CD4-positive, alpha-beta T cell (primary cell): ENCODE results near the gene RUSF1. TPM values are rescaled to one million over a fixed set of nuclear protein-coding genes. Genes with fewer than 3 reads are reported as not detected.

ENCODE experiments used
- ATAC-seq: fragments of 200-7000 bp; cut with Tn5 transposase; one replicate; pipeline ENCODE4 v1.10.0; 2022; ENCODE audit warnings: mild to moderate bottlenecking; ENCODE audit not compliant: poor library complexity
- CTCF ChIA-PET: fragments of 350-600 bp; sonication (Branson Sonifier 250); formaldehyde crosslinking; loops from one replicate; lab custom pipeline; 2021; ENCODE audit warnings: antibody characterized with exemption, inconsistent platforms; lab: Charles Lee
- POLR2A ChIA-PET: fragments of 350-600 bp; sonication (Branson Sonifier 250); formaldehyde crosslinking; loops from one replicate; lab custom pipeline; 2021; ENCODE audit warnings: antibody characterized with exemption, inconsistent platforms; lab: Charles Lee
- DNase-seq, 14 experiments: peaks; one replicate each; pipeline ENCODE4 v3.0.0-alpha.2; 2013 to 2020; ENCODE audit warnings: mixed read lengths in 2 of 14
- H3K27ac ChIP-seq, 2 donors: one replicate each; pipeline versions ENCODE4 v1.5.1 to v1.7.0; 2013; ENCODE audit warnings: low read length in 2 of 2, low read depth in 1 of 2, mild to moderate bottlenecking in 1 of 2
- H3K27me3 ChIP-seq, 2 experiments: 1 replicate in 1 of 2; 2 replicates in 1 of 2; pipeline versions ENCODE4 v1.6.1 to v1.7.0; 2013; ENCODE audit warnings: low read length in 2 of 2, control low read depth in 1 of 2, mild to moderate bottlenecking in 1 of 2, moderate library complexity in 1 of 2; ENCODE audit not compliant: insufficient read depth in 2 of 2, control insufficient read depth in 1 of 2
- H3K36me3 ChIP-seq: one replicate; pipeline ENCODE4 v1.6.1; 2013; ENCODE audit warnings: low read length, control low read depth; ENCODE audit not compliant: insufficient read depth
- H3K4me1 ChIP-seq: one replicate; pipeline ENCODE4 v1.6.1; 2013; ENCODE audit warnings: low read length, control low read depth; ENCODE audit not compliant: insufficient read depth
- H3K4me3 ChIP-seq: one replicate; pipeline ENCODE4 v1.5.1; 2013; ENCODE audit warnings: mild to moderate bottlenecking, low read length, moderate library complexity
- H3K9me3 ChIP-seq, 2 experiments: 1 replicate in 1 of 2; 2 replicates in 1 of 2; pipeline versions ENCODE4 v1.6.1 to v1.7.0; 2013; ENCODE audit warnings: low read length in 2 of 2, mild to moderate bottlenecking in 2 of 2, control low read depth in 1 of 2, moderate library complexity in 1 of 2; ENCODE audit not compliant: control insufficient read depth in 1 of 2, insufficient read depth in 1 of 2
- H3K27ac Mint-ChIP-seq: one replicate; pipeline ENCODE4 v1.8.0; 2020; ENCODE audit warnings: mixed read lengths
- H3K27me3 Mint-ChIP-seq: one replicate; pipeline ENCODE4 v1.8.0; 2021; ENCODE audit warnings: mixed read lengths
- H3K36me3 Mint-ChIP-seq: one replicate; pipeline ENCODE4 v1.8.0; 2021; ENCODE audit warnings: low read depth, mixed read lengths
- H3K4me1 Mint-ChIP-seq: one replicate; pipeline ENCODE4 v1.8.0; 2021; ENCODE audit warnings: low read depth, mixed read lengths
- H3K4me3 Mint-ChIP-seq: one replicate; pipeline ENCODE4 v1.8.0; 2020; ENCODE audit warnings: mild to moderate bottlenecking, mixed read lengths
- H3K9me3 Mint-ChIP-seq: one replicate; pipeline ENCODE4 v1.8.0; 2020; ENCODE audit warnings: mixed read lengths
- intact Hi-C, 2 experiments: fragments of 100-400 bp; cut with DNase I in 1 of 2; cut with micrococcal nuclease in 1 of 2; formaldehyde crosslinking; loops; one replicate each; pipeline versions ENCODE4 v1.15.1 to v1.9.0; 2023 to 2025; cut with DNase I, micrococcal nuclease
- total RNA-seq, 174 experiments: library from RNA in 2 of 174; stranded (reverse) in 2 of 174; gene quantifications; one replicate each; pipeline ENCODE4 v1.2.3 and lab custom pipeline; 2021 to 2026
- TF ChIP-seq, protein P1 (sequence below): fragments of 200-600 bp; IDR thresholded peaks from one replicate; pipeline ENCODE4 v1.8.0; 2022; ENCODE audit warnings: antibody characterized with exemption, mild to moderate bottlenecking

RUSF1 gene
- total RNA-seq, 2 experiments from 2014 or later: 69.2 to 73.2 TPM

DNA sequence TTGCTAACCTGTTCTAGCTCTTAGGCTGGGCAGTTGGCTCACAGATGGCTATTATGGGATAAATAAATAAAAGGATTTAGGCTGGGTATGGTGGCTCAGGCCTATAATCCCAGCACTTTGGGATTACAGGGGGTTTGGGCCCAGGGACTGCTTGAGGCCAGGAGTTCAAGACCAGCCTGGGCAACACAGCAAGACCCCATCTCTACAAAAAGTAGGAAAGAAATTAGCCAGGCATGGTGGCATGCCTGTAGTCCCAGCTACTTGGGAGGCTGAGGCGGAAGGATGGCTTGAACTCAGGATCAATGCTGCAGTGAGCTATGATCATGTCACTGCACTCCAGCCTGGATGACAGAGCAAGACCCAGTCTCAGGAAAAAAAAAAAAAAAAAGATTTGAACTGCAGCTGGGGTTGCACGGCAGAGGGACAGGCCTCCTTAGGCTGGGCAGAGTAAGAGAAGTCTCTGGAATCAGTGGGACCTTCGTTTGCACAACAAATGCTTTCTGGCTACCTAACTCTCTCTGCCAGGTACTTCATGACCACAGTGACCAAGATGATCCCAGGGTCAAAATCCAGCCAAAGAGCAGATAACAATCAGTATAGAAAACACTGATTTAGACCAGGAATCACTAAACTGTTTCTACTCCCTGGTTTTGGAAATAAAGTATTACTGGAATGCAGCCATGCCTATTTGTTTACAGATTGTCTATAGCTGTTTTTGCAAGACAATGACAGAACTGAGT, 6.8 kb downstream of the RUSF1 start:
- Mint-ChIP-seq H3K9me3 (no peaks in the 10 kb centered on the region), H3K27ac (no peak overlapping the region), H3K27me3 (no peaks in the 10 kb centered on the region), H3K4me3 (no peak overlapping the region), H3K4me1 (peaks cover 29% of the 10 kb centered on the region), H3K36me3 (peaks cover 56% of the 10 kb centered on the region)
- ATAC-seq (no peak), DNase-seq (no peak)
- no peak overlapping the region for H3K27ac ChIP-seq
- POLR2A ChIA-PET: interaction anchor here (1.4 kb wide), 1 partner anchor 212 kb away, joined by 4 read pairs; a partner anchor contains a TSS
- no peaks in the 10 kb centered on the region for H3K27me3 ChIP-seq
- TF ChIP-seq, protein P1, sequence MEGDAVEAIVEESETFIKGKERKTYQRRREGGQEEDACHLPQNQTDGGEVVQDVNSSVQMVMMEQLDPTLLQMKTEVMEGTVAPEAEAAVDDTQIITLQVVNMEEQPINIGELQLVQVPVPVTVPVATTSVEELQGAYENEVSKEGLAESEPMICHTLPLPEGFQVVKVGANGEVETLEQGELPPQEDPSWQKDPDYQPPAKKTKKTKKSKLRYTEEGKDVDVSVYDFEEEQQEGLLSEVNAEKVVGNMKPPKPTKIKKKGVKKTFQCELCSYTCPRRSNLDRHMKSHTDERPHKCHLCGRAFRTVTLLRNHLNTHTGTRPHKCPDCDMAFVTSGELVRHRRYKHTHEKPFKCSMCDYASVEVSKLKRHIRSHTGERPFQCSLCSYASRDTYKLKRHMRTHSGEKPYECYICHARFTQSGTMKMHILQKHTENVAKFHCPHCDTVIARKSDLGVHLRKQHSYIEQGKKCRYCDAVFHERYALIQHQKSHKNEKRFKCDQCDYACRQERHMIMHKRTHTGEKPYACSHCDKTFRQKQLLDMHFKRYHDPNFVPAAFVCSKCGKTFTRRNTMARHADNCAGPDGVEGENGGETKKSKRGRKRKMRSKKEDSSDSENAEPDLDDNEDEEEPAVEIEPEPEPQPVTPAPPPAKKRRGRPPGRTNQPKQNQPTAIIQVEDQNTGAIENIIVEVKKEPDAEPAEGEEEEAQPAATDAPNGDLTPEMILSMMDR: no peak
- CTCF ChIA-PET: no interaction called here
- peaks cover 6% of the 10 kb centered on the region for H3K4me1 ChIP-seq
- peaks cover 52% of the 10 kb centered on the region for H3K36me3 ChIP-seq
- no peaks in the 10 kb centered on the region for H3K9me3 ChIP-seq
- no peak overlapping the region for H3K4me3 ChIP-seq
- intact Hi-C loops: no loop called here

DNA sequence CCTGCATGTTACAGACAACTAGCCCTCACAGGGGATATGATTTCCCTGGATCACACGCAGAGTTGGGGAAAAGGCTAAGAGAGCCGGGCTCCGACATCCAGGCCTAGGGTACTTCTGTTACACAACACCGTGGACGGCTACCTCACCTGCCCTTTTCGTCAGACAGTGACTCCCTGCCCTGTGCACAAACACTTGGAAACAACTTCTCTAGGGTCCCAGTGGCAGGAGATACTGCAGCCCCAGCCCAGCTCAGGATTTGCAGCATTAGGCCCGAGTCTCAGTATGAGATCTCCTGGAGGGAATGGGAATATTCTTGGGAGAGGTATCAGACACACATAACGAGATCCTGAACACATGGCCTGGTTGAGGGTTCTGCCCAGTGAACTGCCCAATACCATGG, 8.3 kb downstream of the RUSF1 start:
- Histone ChIP-seq H3K9me3 (no peaks in the 10 kb centered on the region), H3K27me3 (no peaks in the 10 kb centered on the region), H3K4me1 (peaks cover 4% of the 10 kb centered on the region), H3K4me3 (no peak overlapping the region), H3K27ac (no peak overlapping the region), H3K36me3 (peaks cover 55% of the 10 kb centered on the region)
- H3K27me3 Mint-ChIP-seq: no peaks in the 10 kb centered on the region
- H3K4me3 Mint-ChIP-seq: no peak overlapping the region
- no peak for DNase-seq
- no peaks in the 10 kb centered on the region for H3K9me3 Mint-ChIP-seq
- CTCF ChIA-PET: no interaction called here
- peaks cover 57% of the 10 kb centered on the region for H3K36me3 Mint-ChIP-seq
- H3K4me1 Mint-ChIP-seq: peaks cover 14% of the 10 kb centered on the region
- TF ChIP-seq, protein P1: no peak
- H3K27ac Mint-ChIP-seq: no peak overlapping the region
- POLR2A ChIA-PET: interaction anchor here (0.6 to 1.4 kb wide), 2 partner anchors 8 to 213 kb away, joined by 3 to 4 read pairs; partner anchors contain the start of gene RUSF1
- intact Hi-C loops: no loop called here
- ATAC-seq: no peak

DNA sequence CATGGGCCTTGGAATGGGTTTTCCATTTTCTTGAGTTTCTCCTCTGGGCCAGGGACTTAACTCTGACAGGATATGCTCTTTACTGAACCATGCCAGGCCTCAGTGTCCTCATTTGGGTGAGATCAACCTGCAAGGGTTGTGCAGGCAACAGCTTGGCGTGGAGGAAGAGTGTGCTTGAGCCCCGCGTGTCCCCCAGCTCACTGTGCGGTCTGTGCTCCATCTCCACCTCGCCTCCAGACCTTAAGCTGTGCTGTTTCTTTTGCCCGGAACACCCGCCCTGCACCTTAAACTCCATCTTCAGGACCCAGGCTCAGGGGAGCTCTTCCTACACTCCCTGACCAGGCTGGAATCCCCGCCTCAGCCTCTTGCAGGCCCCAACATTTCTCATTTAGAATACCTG, 9.7 kb downstream of the RUSF1 start:
- no peaks in the 10 kb centered on the region for H3K9me3 Mint-ChIP-seq
- H3K36me3 ChIP-seq: peaks cover 56% of the 10 kb centered on the region
- POLR2A ChIA-PET: interaction anchor here (1.1 to 2.8 kb wide), 2 partner anchors 10 to 11 kb away, joined by 3 to 9 read pairs; partner anchors contain the start of gene RUSF1
- CTCF ChIA-PET: no interaction called here
- peaks cover 66% of the 10 kb centered on the region for H3K36me3 Mint-ChIP-seq
- TF ChIP-seq, protein P1: no peak
- H3K9me3 ChIP-seq: no peaks in the 10 kb centered on the region
- no peak for DNase-seq
- ATAC-seq: no peak
- H3K27me3 ChIP-seq: no peaks in the 10 kb centered on the region
- H3K4me1 Mint-ChIP-seq: peaks cover 7% of the 10 kb centered on the region
- intact Hi-C loops: no loop called here
- no peaks in the 10 kb centered on the region for H3K4me1 ChIP-seq
- H3K27ac ChIP-seq: no peak overlapping the region
- no peak overlapping the region for H3K4me3 ChIP-seq
- no peak overlapping the region for H3K27ac Mint-ChIP-seq
- no peaks in the 10 kb centered on the region for H3K27me3 Mint-ChIP-seq
- H3K4me3 Mint-ChIP-seq: no peak overlapping the region
